VCaP (cell line): Measurements from ENCODE around the gene PPP1R1C.
"Not testable (repeated sequence)": the region's sequence is repeated elsewhere in the genome, so short reads cannot be mapped to it uniquely, and the experiment has no call there.

ENCODE experiments used
- H3K27ac ChIP-seq: fragments of 450-650 bp; 2 replicates; pipeline ENCODE4 v1.5.1; 2017
- TF ChIP-seq, protein P1 (sequence below): fragments of 450-650 bp; conservative IDR thresholded peaks from 2 replicates; pipeline ENCODE4 v1.5.1; 2017; ENCODE audit warnings: mild to moderate bottlenecking, moderate library complexity

Gene PPP1R1C

DNA sequence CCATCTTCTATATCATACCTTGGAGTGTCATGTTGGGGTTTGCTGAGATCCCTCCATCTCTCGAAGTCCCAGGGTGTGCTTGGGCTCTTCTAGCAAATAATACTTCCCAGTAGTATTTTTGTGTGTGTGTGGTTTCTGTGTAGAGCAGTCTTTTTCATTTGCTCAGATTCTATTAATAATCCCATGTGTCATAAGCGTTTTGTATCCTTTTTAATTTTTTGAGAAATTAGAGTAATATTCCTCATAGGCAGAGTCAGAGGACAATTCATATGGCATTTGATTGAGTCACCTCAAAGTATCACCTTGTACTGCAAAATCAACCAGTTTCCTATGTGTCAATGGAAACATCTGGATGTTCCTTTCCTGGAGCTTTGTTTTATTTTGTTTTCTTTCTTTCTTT lies 37.4 kb upstream of the PPP1R1C start:
- H3K27ac ChIP-seq, result no peak overlapping the region
- TF ChIP-seq, protein P1, sequence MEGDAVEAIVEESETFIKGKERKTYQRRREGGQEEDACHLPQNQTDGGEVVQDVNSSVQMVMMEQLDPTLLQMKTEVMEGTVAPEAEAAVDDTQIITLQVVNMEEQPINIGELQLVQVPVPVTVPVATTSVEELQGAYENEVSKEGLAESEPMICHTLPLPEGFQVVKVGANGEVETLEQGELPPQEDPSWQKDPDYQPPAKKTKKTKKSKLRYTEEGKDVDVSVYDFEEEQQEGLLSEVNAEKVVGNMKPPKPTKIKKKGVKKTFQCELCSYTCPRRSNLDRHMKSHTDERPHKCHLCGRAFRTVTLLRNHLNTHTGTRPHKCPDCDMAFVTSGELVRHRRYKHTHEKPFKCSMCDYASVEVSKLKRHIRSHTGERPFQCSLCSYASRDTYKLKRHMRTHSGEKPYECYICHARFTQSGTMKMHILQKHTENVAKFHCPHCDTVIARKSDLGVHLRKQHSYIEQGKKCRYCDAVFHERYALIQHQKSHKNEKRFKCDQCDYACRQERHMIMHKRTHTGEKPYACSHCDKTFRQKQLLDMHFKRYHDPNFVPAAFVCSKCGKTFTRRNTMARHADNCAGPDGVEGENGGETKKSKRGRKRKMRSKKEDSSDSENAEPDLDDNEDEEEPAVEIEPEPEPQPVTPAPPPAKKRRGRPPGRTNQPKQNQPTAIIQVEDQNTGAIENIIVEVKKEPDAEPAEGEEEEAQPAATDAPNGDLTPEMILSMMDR, result no peak

DNA sequence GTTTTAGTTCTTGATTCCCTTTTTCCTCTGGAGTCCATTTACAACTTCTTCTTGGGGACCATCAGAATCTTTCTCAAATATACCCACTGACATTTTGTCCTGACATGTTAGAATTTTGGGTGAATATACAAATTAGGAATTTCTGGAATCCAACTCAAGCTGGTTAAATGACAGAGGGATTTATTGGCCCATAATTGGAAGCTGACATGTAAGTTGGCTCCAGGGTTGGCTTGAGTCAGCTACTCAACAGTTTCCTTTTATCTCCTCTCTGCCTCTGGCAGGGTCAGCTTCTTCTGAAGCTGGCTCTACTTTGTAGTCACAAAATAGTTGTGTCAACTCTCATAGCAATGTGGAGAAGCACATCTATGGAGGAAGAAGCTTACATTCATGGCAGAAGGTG lies 36.6 kb upstream of the PPP1R1C start:
- no peak overlapping the region for H3K27ac ChIP-seq
- TF ChIP-seq, protein P1, result no peak

DNA sequence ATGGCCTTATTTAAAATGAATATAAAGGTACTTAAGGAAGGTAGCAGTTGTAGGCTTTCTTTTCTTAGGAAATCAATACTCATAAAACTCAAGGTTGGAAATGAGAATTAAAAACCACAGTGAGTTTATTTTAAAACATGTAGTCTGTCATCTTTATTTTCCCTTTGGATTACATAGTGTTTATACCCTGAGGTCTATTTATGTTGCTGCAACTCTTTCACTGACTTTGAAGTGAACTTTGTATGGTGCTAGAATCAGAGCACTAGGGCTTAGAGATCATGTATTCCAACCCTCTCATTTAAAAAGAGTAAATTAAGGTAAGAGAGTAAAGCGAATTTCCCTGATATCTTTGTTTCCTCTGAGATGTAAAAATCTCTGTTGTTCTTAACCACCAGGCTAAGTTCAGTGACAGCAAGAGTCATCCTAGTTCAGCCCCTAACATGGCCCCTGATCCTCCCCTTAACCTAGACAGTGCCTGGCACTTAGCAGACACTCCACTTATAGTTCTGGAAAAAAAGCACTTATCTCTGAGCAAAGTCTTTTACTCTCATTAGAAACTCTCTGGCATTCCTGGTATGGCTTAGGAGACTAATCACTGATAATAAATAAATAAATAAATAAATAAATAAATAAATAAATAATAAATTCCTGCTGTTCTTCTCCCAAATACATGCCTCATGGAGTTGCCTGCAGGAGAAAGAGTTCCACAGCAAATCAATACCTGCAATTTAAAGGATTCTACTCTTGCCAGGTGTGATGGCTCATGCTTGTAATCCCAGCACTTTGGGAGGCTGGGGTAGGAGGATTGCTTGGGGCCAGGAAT lies 33.0 kb upstream of the PPP1R1C start:
- TF ChIP-seq, protein P1, result no peak
- H3K27ac ChIP-seq, result no peak overlapping the region

DNA sequence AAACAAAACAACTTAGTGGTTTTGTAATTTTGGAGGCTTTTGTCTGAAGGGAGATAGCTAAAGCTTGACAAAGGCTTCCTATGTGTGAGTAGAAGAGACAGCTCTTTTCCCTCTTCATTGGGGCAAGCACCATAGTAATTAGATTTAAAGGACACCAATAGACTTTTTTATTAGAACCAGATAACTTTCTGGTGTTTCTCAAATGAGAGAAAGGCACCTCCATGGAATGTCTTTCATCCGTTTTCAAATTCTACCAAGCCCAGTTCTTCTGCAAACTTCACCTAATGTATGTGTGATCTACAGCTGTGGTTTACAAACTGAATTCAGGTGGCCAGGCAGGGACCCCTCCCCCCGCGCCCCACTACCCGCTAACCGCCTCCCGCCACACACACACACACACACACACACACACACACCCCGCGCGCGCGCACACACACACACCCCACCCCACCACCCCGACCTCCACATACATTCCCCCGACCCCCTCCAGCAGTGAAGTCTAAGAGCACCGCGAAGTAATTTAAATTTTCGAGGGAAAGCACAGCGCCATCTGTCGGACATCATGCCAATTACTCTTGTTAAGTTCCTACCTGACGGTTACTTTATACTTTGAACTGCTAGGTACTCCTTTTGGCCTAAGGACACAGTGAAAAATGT lies 31.6 kb upstream of the PPP1R1C start:
- no peak overlapping the region for H3K27ac ChIP-seq
- TF ChIP-seq, protein P1, result peak; percentile 81

DNA sequence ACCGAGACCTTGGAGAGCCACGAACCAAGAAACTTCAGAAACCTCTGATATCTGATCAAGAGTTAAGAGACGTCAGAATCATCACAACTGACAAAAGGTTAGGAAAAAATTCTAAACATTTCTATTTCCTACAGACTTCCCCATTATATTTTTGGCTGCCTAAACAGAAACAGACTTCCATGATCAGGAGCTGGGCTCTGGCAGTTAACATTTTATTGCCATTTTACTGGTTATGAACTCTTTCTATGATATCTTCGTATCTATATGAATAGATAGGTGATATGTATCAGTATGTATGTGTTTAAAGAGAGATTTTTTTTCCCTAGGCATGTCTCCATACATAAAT lies 31.1 kb upstream of the PPP1R1C start:
- TF ChIP-seq, protein P1, result peak; percentile 44
- no peak overlapping the region for H3K27ac ChIP-seq

DNA sequence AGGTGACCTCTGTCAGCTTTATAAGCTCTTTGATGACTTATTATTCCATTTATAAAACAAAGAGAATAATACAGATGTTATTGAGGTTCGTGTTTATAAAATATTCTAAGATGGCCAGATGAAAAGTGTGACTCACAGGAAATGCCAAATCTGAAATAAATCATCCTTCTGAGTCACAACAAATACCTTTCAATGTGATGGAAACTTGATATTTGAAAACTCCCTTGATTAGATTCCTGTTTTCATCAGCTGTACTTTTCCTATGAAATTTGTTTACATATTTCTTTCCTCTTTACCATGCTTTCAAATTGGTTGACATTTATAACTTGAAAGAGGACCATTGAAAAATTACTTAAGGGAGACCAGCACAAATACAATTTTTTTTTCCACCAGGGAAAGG lies 30.6 kb upstream of the PPP1R1C start:
- no peak overlapping the region for H3K27ac ChIP-seq

DNA sequence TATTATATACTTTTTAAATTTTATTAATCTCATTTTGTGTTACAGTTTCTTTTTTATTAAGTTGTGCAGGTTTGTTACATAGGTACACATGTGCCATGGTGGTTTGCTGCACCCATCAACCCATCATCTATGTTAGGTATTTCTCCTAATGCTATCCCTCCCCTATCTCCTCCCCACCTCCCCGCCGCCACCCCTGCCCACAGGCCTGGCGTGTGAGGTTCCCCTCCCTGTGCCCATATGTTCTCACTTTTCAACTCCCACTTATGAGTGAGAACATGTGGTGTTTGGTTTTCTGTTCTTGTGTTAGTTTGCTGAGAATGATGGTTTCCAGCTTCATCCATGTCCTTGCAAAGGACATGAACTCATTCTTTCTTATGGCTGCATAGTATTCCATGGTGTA lies 29.8 kb upstream of the PPP1R1C start:
- not testable (repeated sequence) for H3K27ac ChIP-seq

More for the DNA sequence above, 30.6 kb upstream of the PPP1R1C start:
- TF ChIP-seq, protein P1, result no peak

DNA sequence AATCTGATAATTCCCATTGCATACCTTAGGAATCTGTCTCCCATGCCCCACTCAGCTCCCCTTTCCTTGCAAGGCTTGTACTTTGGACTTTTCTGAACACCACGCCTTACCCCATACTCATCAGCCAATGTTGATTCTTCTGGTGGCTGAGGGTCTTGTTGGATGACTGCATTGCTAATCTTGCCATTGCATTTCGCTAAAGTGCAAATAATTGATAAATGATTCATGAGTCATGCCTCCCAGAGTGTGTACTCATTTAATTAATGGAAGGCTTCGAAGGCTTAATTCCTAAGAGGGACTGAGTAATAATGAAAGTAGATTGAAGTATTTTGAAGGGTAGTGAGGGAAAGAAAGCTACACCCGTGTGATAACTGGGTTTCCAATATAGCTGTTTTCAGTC lies 28.0 kb upstream of the PPP1R1C start:
- H3K27ac ChIP-seq, result no peak overlapping the region
- TF ChIP-seq, protein P1, result no peak
